ENCODE data around the gene ARHGAP18. TPM values are rescaled to one million over a fixed set of nuclear protein-coding genes. Genes with fewer than 3 reads are reported as not detected.

The ARHGAP18 gene
- total RNA-seq, 6 experiments from 2014 or later, result 70.8 to 81.2 (median 76.0) TPM

- Mint-ChIP-seq H3K27me3 (ENCODE audit: insufficient read depth) (no peaks in the 10 kb centered on the region; the same call in 1 of the 2 replicates), H3K36me3 (ENCODE audit: low read depth) (peaks cover 37% of the 10 kb centered on the region), H3K9me3 (no peaks in the 10 kb centered on the region), H3K4me1 (ENCODE audit: low read depth) (peaks cover 88% of the 10 kb centered on the region), H3K27ac (peak overlapping the region; percentile 17; the same call in 1 of the 2 replicates), H3K4me3 (no peak overlapping the region)
- TF ChIP-seq CTCF (IDR thresholded peaks at IDR 0.05), result no peak
- DNase-seq, result no peak
Measured at GRCh38 chr6:129663531-129663930, 46.4 kb downstream of the ARHGAP18 start.

GRCh38 chr6:129662980-129663431, 47.0 kb downstream of the ARHGAP18 start:
- Mint-ChIP-seq H3K4me1 (ENCODE audit: low read depth) (peaks cover 88% of the 10 kb centered on the region), H3K27me3 (ENCODE audit: insufficient read depth) (no peaks in the 10 kb centered on the region; the same call in 1 of the 2 replicates), H3K9me3 (no peaks in the 10 kb centered on the region), H3K4me3 (no peak overlapping the region), H3K36me3 (ENCODE audit: low read depth) (peaks cover 36% of the 10 kb centered on the region), H3K27ac (peak overlapping the region; percentile 17; the same call in 1 of the 2 replicates)
- TF ChIP-seq CTCF (IDR thresholded peaks at IDR 0.05), result no peak
- DNase-seq, result no peak

- Mint-ChIP-seq H3K27me3 (ENCODE audit: insufficient read depth) (no peaks in the 10 kb centered on the region; the same call in 1 of the 2 replicates), H3K4me3 (no peak overlapping the region), H3K4me1 (ENCODE audit: low read depth) (peaks cover 88% of the 10 kb centered on the region), H3K36me3 (ENCODE audit: low read depth) (peaks cover 36% of the 10 kb centered on the region), H3K9me3 (no peaks in the 10 kb centered on the region), H3K27ac (peak overlapping the region; percentile 55; the same call in 1 of the 2 replicates)
- TF ChIP-seq CTCF (IDR thresholded peaks at IDR 0.05), result no peak
- DNase-seq, result no peak
Measured at GRCh38 chr6:129662406-129662766, 47.6 kb downstream of the ARHGAP18 start.

- H3K4me3 Mint-ChIP-seq, result no peak overlapping the region; the same call in 1 of the 2 replicates
- peaks cover 88% of the 10 kb centered on the region for H3K4me1 Mint-ChIP-seq (ENCODE audit: low read depth)
- peaks cover 38% of the 10 kb centered on the region for H3K36me3 Mint-ChIP-seq (ENCODE audit: low read depth)
- TF ChIP-seq CTCF (IDR thresholded peaks at IDR 0.05), result no peak
- no peak for DNase-seq
- H3K9me3 Mint-ChIP-seq, result no peaks in the 10 kb centered on the region
- H3K27ac Mint-ChIP-seq, result peak overlapping the region; percentile 55; the same call in 1 of the 2 replicates
- H3K27me3 Mint-ChIP-seq (ENCODE audit: insufficient read depth), result no peaks in the 10 kb centered on the region; the same call in 1 of the 2 replicates
Measured at GRCh38 chr6:129661536-129662405, 48.2 kb downstream of the ARHGAP18 start.

GRCh38 chr6:129660346-129660676, 49.7 kb downstream of the ARHGAP18 start:
- H3K4me1 Mint-ChIP-seq (ENCODE audit: low read depth), result peaks cover 89% of the 10 kb centered on the region
- H3K9me3 Mint-ChIP-seq, result no peaks in the 10 kb centered on the region
- peak overlapping the region; percentile 74 for H3K27ac Mint-ChIP-seq
- peaks cover 47% of the 10 kb centered on the region for H3K36me3 Mint-ChIP-seq (ENCODE audit: low read depth)
- H3K4me3 Mint-ChIP-seq, result peak overlapping the region; percentile 80
- H3K27me3 Mint-ChIP-seq (ENCODE audit: insufficient read depth), result no peaks in the 10 kb centered on the region
- no peak for TF ChIP-seq CTCF (IDR thresholded peaks at IDR 0.05)
- DNase-seq, result no peak
